Ovary (tissue), 9 donors: ENCODE data around the gene SIRT2. TPM values are rescaled to one million over a fixed set of nuclear protein-coding genes. Genes with fewer than 3 reads are reported as not detected.
A peak's percentile ranks its signal among the peaks of the same experiment; 100 is the strongest.

Source experiments
- DNase-seq, 5 donors: peaks; one replicate each; pipeline ENCODE4 v3.0.0-alpha.2; 2019 to 2020
- H3K27ac ChIP-seq, 2 donors: fragments of 200-600 bp; one replicate each; pipeline versions ENCODE4 v1.5.1 to v1.8.0; 2019 to 2022
- H3K27me3 ChIP-seq: fragments of 200-600 bp; one replicate; pipeline ENCODE4 v1.8.0; 2022
- H3K36me3 ChIP-seq: fragments of 200-600 bp; sonication (generic); one replicate; pipeline ENCODE4 v1.5.1; 2019
- H3K4me1 ChIP-seq: one replicate; pipeline ENCODE4 v1.8.1; 2013; ENCODE audit warnings: mild to moderate bottlenecking, moderate library complexity; ENCODE audit not compliant: insufficient read depth
- H3K4me3 ChIP-seq: fragments of 200-600 bp; sonication (generic); one replicate; pipeline ENCODE4 v1.5.1; 2017
- H3K9me3 ChIP-seq, 2 donors: fragments of 200-600 bp in 1 of 2; sonication (generic) in 1 of 2; one replicate each; pipeline versions ENCODE4 v1.5.1 to v1.8.1; 2013 to 2019; ENCODE audit warnings: mild to moderate bottlenecking in 1 of 2, moderate library complexity in 1 of 2
- EP300 ChIP-seq: sonication (generic); formaldehyde crosslinking; IDR thresholded peaks from one replicate; pipeline ENCODE4 v1.6.1; 2017; ENCODE audit warnings: antibody characterized with exemption
- POLR2A ChIP-seq: fragments of 450-650 bp; IDR thresholded peaks from one replicate; pipeline ENCODE4 v1.6.1; 2017; ENCODE audit warnings: antibody characterized with exemption, mild to moderate bottlenecking, moderate library complexity
- WGBS, 3 donors: extraction: QIAGEN DNeasy Blood & Tissue Kit in 1 of 3; methylation state at CpG; one replicate each; pipeline versions ENCODE4 v1.1.5 to v1.1.7; 2013 to 2017; 5-methylcytosine and 5-hydroxymethylcytosine counted together
- intact Hi-C, 4 donors: fragments of 100-400 bp; cut with DNase I; formaldehyde crosslinking; loops; one replicate each; pipeline versions ENCODE4 v1.11.0 to v1.15.1; 2022 to 2023
- polyA plus RNA-seq, 2 donors: library from polyadenylated mRNA; stranded (reverse); fragments of 200-250 nt in 1 of 2; fragments of 350-450 nt in 1 of 2; fragmentation: Illumina TruSeq in 1 of 2; extraction: RNeasy Lipid Tissue Mini Kit (QIAGEN cat#74804) in 1 of 2; gene quantifications; one replicate each; pipeline ENCODE4 v1.2.3, GENCODE V29; 2013 to 2014
- total RNA-seq, 7 donors: library from RNA; depleted of rRNA in 2 of 7; stranded (reverse); fragments of >200 nt in 2 of 7; fragmentation: NEBNext Ultra II Directional in 3 of 7; extraction: Animal tissue kit (Norgen Biotek cat#: 25700) in 3 of 7; gene quantifications; one replicate each; pipeline versions ENCODE4 v1.1.0 to v1.2.4, GENCODE V29; 2016 to 2023
- TF ChIP-seq, protein P1 (sequence below), 3 donors: fragments of 450-650 bp in 2 of 3; fragments of 200-600 bp in 1 of 3; IDR thresholded peaks; one replicate each; pipeline versions ENCODE4 v1.5.1 to v1.8.0; 2016 to 2022; ENCODE audit warnings: antibody characterized with exemption in 3 of 3, mild to moderate bottlenecking in 1 of 3
- donor health status: DM: no; HTN: no; CAD: no; lungs with moderate emphysema.
- donor health status: DM: no; HTN: no; CAD: no.
- donor health status: Bipolar disorder and iron deficiency.
- donor health status: DM: yes; HTN: yes; CAD: no.
- donor health status: DM: no; HTN: no; CAD: no.
- donor health status: DM: yes; HTN: yes; CAD: no.

SIRT2 gene
- total and polyA plus RNA-seq, 9 donors: 46.1 to 64.9 (median 55.7) TPM

DNA sequence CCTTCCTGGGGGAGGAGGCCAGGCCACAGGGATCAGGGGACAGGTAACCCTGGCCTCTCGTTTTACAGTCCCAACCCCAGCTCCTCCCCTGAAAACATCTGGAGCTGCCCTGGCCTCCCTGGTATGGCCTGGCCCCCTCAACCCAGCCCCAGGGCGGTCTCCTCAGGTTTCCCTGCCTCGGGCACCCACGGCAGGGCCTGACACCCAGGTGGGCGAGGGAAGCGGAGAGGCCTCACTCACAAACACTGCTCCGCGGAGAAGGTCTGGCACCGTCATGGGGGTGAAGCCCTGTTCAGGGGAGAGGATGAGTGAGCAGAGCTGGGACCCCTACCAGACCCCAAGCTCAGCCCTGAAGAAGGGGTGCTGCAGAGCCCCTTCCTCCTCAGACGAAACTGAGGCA is 19.1 kb upstream of the SIRT2 start:
- Histone ChIP-seq H3K36me3 (no peaks in the 10 kb centered on the region), H3K4me3 (no peak overlapping the region), H3K27me3 (no peaks in the 10 kb centered on the region), H3K9me3 (no peaks in the 10 kb centered on the region), H3K27ac (no peak overlapping the region), H3K4me1 (no peaks in the 10 kb centered on the region)
- intact Hi-C loops: loop anchor here in 2 of 4 donors (10.0 kb wide), 3 partner anchors 374 to 514 kb away; partner anchors contain the start of gene FAM98C (in 1 of the 2)
- TF ChIP-seq EP300 (no peak), POLR2A (no peak)
- TF ChIP-seq, protein P1, sequence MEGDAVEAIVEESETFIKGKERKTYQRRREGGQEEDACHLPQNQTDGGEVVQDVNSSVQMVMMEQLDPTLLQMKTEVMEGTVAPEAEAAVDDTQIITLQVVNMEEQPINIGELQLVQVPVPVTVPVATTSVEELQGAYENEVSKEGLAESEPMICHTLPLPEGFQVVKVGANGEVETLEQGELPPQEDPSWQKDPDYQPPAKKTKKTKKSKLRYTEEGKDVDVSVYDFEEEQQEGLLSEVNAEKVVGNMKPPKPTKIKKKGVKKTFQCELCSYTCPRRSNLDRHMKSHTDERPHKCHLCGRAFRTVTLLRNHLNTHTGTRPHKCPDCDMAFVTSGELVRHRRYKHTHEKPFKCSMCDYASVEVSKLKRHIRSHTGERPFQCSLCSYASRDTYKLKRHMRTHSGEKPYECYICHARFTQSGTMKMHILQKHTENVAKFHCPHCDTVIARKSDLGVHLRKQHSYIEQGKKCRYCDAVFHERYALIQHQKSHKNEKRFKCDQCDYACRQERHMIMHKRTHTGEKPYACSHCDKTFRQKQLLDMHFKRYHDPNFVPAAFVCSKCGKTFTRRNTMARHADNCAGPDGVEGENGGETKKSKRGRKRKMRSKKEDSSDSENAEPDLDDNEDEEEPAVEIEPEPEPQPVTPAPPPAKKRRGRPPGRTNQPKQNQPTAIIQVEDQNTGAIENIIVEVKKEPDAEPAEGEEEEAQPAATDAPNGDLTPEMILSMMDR (IDR thresholded peaks at IDR 0.05): no peak
- 79 to 91% (median 82%) methylated on average over 9 to 10 of the region's 10 CpGs for WGBS, 3 donors
- peak in 1 of 5 donors; percentile 24 for DNase-seq

DNA sequence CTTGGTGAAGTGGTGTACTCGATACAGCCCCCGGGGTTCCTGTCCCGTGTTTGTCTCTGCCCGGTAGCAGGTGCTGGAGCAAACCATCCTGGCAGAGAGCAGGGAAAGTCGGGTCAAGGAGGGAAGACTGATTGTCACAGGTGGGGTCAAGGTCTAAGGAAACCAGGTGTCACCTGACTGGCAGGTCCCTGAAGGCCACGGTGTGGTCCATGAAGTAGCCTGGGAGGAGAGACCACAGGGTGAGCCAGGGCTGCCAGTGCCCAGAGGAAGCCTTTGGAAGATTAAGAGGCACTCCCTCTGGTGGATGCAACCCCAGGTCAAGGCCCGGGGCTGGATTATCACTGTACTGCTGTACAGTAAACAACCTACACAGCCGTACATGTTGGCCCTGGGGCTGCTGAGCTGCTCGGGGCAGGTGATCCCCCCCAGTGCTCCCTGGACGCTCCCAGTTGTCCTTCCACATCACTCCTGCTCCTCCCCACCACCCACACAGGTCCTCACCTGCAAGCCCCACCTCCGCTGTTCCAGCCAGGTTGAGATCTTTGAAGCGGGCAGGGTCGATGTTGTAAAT is 18.6 kb upstream of the SIRT2 start:
- 44 to 61% (median 49%) methylated on average over 13 of the region's 13 CpGs for WGBS, 3 donors
- TF ChIP-seq POLR2A (no peak), EP300 (no peak)
- TF ChIP-seq, protein P1 (IDR thresholded peaks at IDR 0.05): no peak
- no peaks in the 10 kb centered on the region for H3K4me1 ChIP-seq
- H3K9me3 ChIP-seq: no peaks in the 10 kb centered on the region
- intact Hi-C loops: loop anchor here in 2 of 4 donors (10.0 kb wide), 3 partner anchors 373 to 513 kb away; partner anchors contain the start of gene FAM98C (in 1 of the 2)
- no peak overlapping the region for H3K4me3 ChIP-seq
- no peaks in the 10 kb centered on the region for H3K36me3 ChIP-seq
- no peaks in the 10 kb centered on the region for H3K27me3 ChIP-seq
- H3K27ac ChIP-seq: no peak overlapping the region
- DNase-seq: peak in 1 of 5 donors; percentile 36

DNA sequence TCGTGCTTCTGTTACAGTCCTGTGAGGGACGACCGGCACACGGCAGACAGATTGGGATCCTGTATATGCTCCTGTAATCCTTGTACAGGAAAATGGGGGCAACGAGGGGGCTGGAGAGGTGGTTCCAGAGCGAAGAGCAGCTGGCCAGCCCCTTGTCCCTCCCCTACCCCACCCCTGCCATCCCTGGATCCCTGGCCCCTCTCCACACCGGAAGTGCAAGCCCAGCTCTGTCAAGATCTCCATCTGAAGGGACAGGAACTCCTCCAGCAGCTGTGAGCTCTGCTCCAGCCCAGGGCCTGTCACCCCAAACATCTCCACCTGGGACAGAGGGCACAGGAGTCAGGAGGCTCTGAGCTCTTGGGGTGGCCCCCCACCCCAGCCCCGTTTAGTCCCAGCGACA is 18.1 kb upstream of the SIRT2 start:
- no peak for TF ChIP-seq EP300
- TF ChIP-seq POLR2A: no peak
- TF ChIP-seq, protein P1 (IDR thresholded peaks at IDR 0.05): no peak
- 56 to 76% (median 69%) methylated on average over 9 of the region's 9 CpGs for WGBS, 3 donors
- no peak overlapping the region for H3K4me3 ChIP-seq

DNA sequence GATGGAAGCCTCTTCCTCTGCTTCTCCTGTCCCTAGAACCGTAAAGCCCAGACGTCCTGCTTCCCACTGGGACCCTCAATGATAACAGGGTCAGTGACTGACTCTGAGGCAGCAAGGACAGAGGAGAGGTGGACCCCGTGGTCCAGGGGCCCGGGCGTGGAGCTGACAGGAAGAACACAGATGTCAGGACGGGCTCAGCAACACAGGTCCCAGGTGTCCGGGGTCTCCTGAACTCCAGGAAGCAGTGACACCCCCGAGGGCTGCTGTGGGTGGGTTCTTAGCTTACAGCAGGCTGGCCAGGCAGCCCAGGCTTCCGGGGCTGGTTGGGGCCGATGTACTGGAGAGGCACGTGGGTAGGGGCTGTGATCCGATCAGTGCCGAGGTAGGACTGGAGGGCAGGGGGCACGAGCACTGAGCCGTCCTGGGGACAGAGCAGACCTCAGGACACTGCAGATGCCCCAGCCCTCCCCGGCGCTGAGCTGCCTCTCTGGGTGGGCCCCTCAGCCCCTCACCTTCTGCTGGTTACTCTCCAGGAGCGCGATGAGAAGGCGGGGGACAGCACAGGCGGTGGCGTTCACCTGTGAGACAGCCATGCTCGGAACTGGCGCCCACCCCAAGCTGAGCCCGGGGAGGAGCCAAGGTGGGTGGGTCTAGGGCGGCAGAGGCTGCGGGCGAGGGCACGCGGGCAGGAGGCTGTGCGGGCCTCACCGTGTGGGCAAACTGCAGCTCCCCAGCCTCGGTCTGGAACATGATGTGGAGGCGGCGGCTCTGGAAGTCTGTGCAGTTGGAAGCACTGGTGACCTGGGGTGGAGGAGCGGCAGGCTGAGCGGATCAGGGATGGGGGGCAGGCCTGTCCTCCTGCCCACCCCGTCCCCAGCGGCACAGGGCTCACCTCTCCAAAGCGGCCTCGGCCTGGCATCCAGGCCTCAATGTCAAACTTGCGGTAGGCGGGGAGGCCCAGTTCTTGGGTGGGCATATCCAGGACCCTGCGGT is 16.2 kb upstream of the SIRT2 start:
- Histone ChIP-seq H3K27me3 (no peaks in the 10 kb centered on the region), H3K4me3 (no peak overlapping the region), H3K27ac (no peak overlapping the region), H3K9me3 (no peaks in the 10 kb centered on the region), H3K36me3 (no peaks in the 10 kb centered on the region), H3K4me1 (no peaks in the 10 kb centered on the region)
- DNase-seq: peak in 1 of 5 donors; percentile 28
- intact Hi-C loops: loop anchor here in 2 of 4 donors (10.0 kb wide), 3 partner anchors 371 to 511 kb away; partner anchors contain the start of gene FAM98C (in 1 of the 2)
- TF ChIP-seq POLR2A (no peak), EP300 (no peak)
- TF ChIP-seq, protein P1 (IDR thresholded peaks at IDR 0.05): no peak
- WGBS, 3 donors: 81 to 91% (median 85%) methylated on average over 42 to 44 of the region's 44 CpGs

More for the DNA sequence above, 18.1 kb upstream of the SIRT2 start:
- Histone ChIP-seq H3K36me3 (no peaks in the 10 kb centered on the region), H3K27me3 (no peaks in the 10 kb centered on the region), H3K27ac (no peak overlapping the region), H3K4me1 (no peaks in the 10 kb centered on the region), H3K9me3 (no peaks in the 10 kb centered on the region)
- peak in 1 of 5 donors; percentile 31 for DNase-seq
- intact Hi-C loops: loop anchor here in 2 of 4 donors (10.0 kb wide), 3 partner anchors 373 to 513 kb away; partner anchors contain the start of gene FAM98C (in 1 of the 2)
